GM23338 (cell line): Measurements from ENCODE around the gene VSIG10L2.

Experiments
- CREB1 ChIP-seq: fragments of 250-450 bp; sonication (Bioruptor Pico); IDR thresholded peaks from 2 replicates; pipeline ENCODE4 v1.5.0; 2020; ENCODE audit warnings: low read depth, mild to moderate bottlenecking, moderate library complexity
- EZH2 ChIP-seq: fragments of 200-600 bp; sonication (generic); IDR thresholded peaks from one replicate; pipeline ENCODE4 v1.8.0; 2017; ENCODE audit warnings: antibody characterized with exemption, mild to moderate bottlenecking, low read depth; ENCODE audit not compliant: unreplicated experiment
- EZH2phosphoT487 ChIP-seq: fragments of 200-600 bp; sonication (generic); IDR thresholded peaks from one replicate; pipeline ENCODE4 v1.8.1; 2018; ENCODE audit warnings: antibody characterized with exemption; ENCODE audit not compliant: unreplicated experiment
- JUNB ChIP-seq: IDR thresholded peaks from one replicate; pipeline ENCODE4 v1.6.1; 2016; ENCODE audit warnings: antibody characterized with exemption; ENCODE audit not compliant: unreplicated experiment
- NANOG ChIP-seq: IDR thresholded peaks from 2 replicates; pipeline ENCODE4 v1.6.1; 2016; ENCODE audit warnings: antibody characterized with exemption, borderline replicate concordance
- TF ChIP-seq, protein P1 (sequence below): IDR thresholded peaks from 2 replicates; pipeline ENCODE4 v1.6.1; 2016; ENCODE audit warnings: antibody characterized with exemption
- TF ChIP-seq, protein P2 (sequence below): IDR thresholded peaks from one replicate; pipeline ENCODE4 v1.6.1; 2018; ENCODE audit warnings: antibody characterized with exemption; ENCODE audit not compliant: unreplicated experiment
- TF ChIP-seq, protein P3 (sequence below), 2 experiments: fragments of 200-600 bp in 1 of 2; sonication (generic) in 1 of 2; conservative IDR thresholded peaks; 2 replicates each; pipeline versions ENCODE4 v1.5.1 to v1.6.1; 2016 to 2017; ENCODE audit warnings: antibody characterized with exemption in 2 of 2, low read depth in 2 of 2, mild to moderate bottlenecking in 2 of 2, moderate library complexity in 1 of 2

DNA sequence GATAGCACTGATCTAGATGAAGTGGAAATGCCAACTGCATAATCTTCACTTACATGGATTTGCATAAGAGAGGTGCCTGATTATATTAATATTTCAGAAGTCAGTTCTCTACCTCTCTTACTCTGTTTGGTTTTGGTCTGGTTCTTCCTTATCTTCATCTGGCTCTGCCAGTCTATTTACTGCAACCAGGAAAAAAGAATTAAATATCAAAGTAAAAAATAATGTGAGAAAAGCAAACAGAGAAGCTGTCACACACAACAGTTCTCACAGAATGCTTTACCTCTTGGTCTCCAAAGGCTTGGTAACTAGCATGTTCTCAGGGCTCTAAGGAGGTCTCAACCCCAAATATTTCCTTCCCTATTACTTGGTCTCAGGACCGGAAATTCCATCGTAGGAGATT lies 6.7 kb downstream of the VSIG10L2 start:
- TF ChIP-seq, protein P1, sequence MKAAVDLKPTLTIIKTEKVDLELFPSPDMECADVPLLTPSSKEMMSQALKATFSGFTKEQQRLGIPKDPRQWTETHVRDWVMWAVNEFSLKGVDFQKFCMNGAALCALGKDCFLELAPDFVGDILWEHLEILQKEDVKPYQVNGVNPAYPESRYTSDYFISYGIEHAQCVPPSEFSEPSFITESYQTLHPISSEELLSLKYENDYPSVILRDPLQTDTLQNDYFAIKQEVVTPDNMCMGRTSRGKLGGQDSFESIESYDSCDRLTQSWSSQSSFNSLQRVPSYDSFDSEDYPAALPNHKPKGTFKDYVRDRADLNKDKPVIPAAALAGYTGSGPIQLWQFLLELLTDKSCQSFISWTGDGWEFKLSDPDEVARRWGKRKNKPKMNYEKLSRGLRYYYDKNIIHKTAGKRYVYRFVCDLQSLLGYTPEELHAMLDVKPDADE, result no peak
- TF ChIP-seq CREB1 (no peak), JUNB (no peak), EZH2 (no peak), NANOG (no peak), EZH2phosphoT487 (no peak)
- TF ChIP-seq, protein P2, sequence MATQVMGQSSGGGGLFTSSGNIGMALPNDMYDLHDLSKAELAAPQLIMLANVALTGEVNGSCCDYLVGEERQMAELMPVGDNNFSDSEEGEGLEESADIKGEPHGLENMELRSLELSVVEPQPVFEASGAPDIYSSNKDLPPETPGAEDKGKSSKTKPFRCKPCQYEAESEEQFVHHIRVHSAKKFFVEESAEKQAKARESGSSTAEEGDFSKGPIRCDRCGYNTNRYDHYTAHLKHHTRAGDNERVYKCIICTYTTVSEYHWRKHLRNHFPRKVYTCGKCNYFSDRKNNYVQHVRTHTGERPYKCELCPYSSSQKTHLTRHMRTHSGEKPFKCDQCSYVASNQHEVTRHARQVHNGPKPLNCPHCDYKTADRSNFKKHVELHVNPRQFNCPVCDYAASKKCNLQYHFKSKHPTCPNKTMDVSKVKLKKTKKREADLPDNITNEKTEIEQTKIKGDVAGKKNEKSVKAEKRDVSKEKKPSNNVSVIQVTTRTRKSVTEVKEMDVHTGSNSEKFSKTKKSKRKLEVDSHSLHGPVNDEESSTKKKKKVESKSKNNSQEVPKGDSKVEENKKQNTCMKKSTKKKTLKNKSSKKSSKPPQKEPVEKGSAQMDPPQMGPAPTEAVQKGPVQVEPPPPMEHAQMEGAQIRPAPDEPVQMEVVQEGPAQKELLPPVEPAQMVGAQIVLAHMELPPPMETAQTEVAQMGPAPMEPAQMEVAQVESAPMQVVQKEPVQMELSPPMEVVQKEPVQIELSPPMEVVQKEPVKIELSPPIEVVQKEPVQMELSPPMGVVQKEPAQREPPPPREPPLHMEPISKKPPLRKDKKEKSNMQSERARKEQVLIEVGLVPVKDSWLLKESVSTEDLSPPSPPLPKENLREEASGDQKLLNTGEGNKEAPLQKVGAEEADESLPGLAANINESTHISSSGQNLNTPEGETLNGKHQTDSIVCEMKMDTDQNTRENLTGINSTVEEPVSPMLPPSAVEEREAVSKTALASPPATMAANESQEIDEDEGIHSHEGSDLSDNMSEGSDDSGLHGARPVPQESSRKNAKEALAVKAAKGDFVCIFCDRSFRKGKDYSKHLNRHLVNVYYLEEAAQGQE, result no peak
- TF ChIP-seq, protein P3, sequence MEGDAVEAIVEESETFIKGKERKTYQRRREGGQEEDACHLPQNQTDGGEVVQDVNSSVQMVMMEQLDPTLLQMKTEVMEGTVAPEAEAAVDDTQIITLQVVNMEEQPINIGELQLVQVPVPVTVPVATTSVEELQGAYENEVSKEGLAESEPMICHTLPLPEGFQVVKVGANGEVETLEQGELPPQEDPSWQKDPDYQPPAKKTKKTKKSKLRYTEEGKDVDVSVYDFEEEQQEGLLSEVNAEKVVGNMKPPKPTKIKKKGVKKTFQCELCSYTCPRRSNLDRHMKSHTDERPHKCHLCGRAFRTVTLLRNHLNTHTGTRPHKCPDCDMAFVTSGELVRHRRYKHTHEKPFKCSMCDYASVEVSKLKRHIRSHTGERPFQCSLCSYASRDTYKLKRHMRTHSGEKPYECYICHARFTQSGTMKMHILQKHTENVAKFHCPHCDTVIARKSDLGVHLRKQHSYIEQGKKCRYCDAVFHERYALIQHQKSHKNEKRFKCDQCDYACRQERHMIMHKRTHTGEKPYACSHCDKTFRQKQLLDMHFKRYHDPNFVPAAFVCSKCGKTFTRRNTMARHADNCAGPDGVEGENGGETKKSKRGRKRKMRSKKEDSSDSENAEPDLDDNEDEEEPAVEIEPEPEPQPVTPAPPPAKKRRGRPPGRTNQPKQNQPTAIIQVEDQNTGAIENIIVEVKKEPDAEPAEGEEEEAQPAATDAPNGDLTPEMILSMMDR (conservative IDR thresholded peaks at IDR 0.05; ENCODE audit: low read depth in 2 of 2), result no peak
